C4-2B (cell line): ENCODE data around the gene WFS1.
A peak's percentile ranks its signal among the peaks of the same experiment; 100 is the strongest.

Experiments
- CTCF ChIP-seq: fragments of 450-650 bp; conservative IDR thresholded peaks from 2 replicates; pipeline ENCODE4 v1.5.1; 2017; ENCODE audit warnings: mild to moderate bottlenecking
- ZFX ChIP-seq: fragments of 450-650 bp; IDR thresholded peaks from 2 replicates; pipeline ENCODE4 v1.6.1; 2017

- TF ChIP-seq CTCF (no peak), ZFX (peak; percentile 37; the same call in 1 of the 2 replicates)
These were observed at the start of gene WFS1 for GRCh38 chr4:6269616-6270511.
